HCT116 (cell line): ENCODE results near the gene ABCD1. TPM values are rescaled to one million over a fixed set of nuclear protein-coding genes. Genes with fewer than 3 reads are reported as not detected.
"Not testable (repeated sequence)": the region's sequence is repeated elsewhere in the genome, so short reads cannot be mapped to it uniquely, and the experiment has no call there.

Source experiments
- ATAC-seq: fragments of 200-7000 bp; cut with Tn5 transposase; 2 replicates; pipeline ENCODE4 v1.9.1; 2020; ENCODE audit warnings: mild to moderate bottlenecking, moderate library complexity
- BruUV-seq: library from RNA; stranded (reverse); fragments of 400-500 nt; replicated peaks from 2 replicates; lab custom pipeline; 2021; lab: Mats Ljungman, UMichigan
- CTCF ChIA-PET: fragments of 300-600 bp; sonication (Branson Sonifier 250); formaldehyde crosslinking; loops from one replicate; lab custom pipeline; 2021; ENCODE audit warnings: antibody characterized with exemption; lab: Charles Lee
- POLR2A ChIA-PET: fragments of 300-600, 350-600 bp; sonication (Branson Sonifier 250); formaldehyde crosslinking; loops from one replicate; lab custom pipeline; 2021; ENCODE audit warnings: antibody characterized with exemption; lab: Charles Lee
- RAD21 ChIA-PET, 2 experiments: fragments of 300-600 bp; sonication (Branson Sonifier 250); formaldehyde crosslinking; loops; one replicate each; lab custom pipeline; 2023; ENCODE audit warnings: low total read pairs in 2 of 2; ENCODE audit not compliant: uncharacterized antibody in 2 of 2, unreplicated experiment in 2 of 2, low non-redundant PET in 1 of 2; lab: Charles Lee
- DNase-seq: peaks from one replicate; pipeline ENCODE4 v3.0.0-alpha.2; 2010; ENCODE audit warnings: low read depth, low spot score
- H2AFZ ChIP-seq: fragments of 200-600 bp; shearing (Covaris generic), sonication (generic); 2 replicates; pipeline ENCODE4 v1.6.1; 2017; ENCODE audit warnings: low read depth, mixed run types, mixed read lengths, antibody characterized with exemption, low read length; ENCODE audit not compliant: poor library complexity, severe bottlenecking
- H3K27ac ChIP-seq: 2 replicates; pipeline ENCODE4 v1.5.1; 2012; ENCODE audit warnings: low read depth, low read length
- H3K27me3 ChIP-seq: fragments of 200-600 bp; sonication (generic); 2 replicates; pipeline ENCODE4 v1.6.1; 2016; ENCODE audit warnings: mixed run types, low read length, mixed read lengths; ENCODE audit not compliant: insufficient read depth
- H3K36me3 ChIP-seq, 2 experiments: fragments of 200-500 bp in 1 of 2; fragments of 200-600 bp in 1 of 2; sonication (Bioruptor generic) in 1 of 2; sonication (generic) in 1 of 2; 2 replicates each; pipeline versions ENCODE4 v1.5.1 to v1.6.1; 2014 to 2016; ENCODE audit warnings: low read length in 2 of 2, inconsistent platforms in 1 of 2, mixed read lengths in 1 of 2, mixed run types in 1 of 2; ENCODE audit not compliant: insufficient read depth in 2 of 2, control insufficient read depth in 1 of 2
- H3K4me1 ChIP-seq, 2 experiments: fragments of 200-600 bp in 1 of 2; sonication (generic) in 1 of 2; 2 replicates each; pipeline versions ENCODE4 v1.5.1 to v1.6.1; 2012 to 2017; ENCODE audit warnings: low read length in 2 of 2, inconsistent platforms in 1 of 2, mild to moderate bottlenecking in 1 of 2, mixed read lengths in 1 of 2, mixed run types in 1 of 2, moderate library complexity in 1 of 2; ENCODE audit not compliant: insufficient read depth in 2 of 2, control insufficient read depth in 1 of 2
- H3K4me2 ChIP-seq: fragments of 200-600 bp; sonication (generic); 2 replicates; pipeline ENCODE4 v1.6.1; 2017; ENCODE audit warnings: mixed run types, low read length, mixed read lengths
- H3K4me3 ChIP-seq, 2 experiments: fragments of 200-600 bp in 1 of 2; sonication (generic) in 1 of 2; replicated peaks in 1 of 2; 2 replicates each; pipeline ENCODE4 v1.5.1; 2011 to 2016; ENCODE audit warnings: low read length in 2 of 2, control low read depth in 1 of 2, low read depth in 1 of 2, mild to moderate bottlenecking in 1 of 2, mixed read lengths in 1 of 2, mixed run types in 1 of 2
- H3K79me2 ChIP-seq: fragments of 200-600 bp; sonication (generic); 2 replicates; pipeline ENCODE4 v1.6.1; 2017; ENCODE audit warnings: mild to moderate bottlenecking, mixed run types, low read length, moderate library complexity, mixed read lengths; ENCODE audit not compliant: insufficient read depth
- H3K9ac ChIP-seq: fragments of 200-600 bp; sonication (generic); 2 replicates; pipeline ENCODE4 v1.6.1; 2016; ENCODE audit warnings: low read length, mixed read lengths
- H3K9me2 ChIP-seq: fragments of 200-600 bp; sonication (generic), shearing (Covaris generic); 2 replicates; pipeline ENCODE4 v1.6.1; 2017; ENCODE audit warnings: mixed run types, mild to moderate bottlenecking, moderate library complexity; ENCODE audit not compliant: insufficient read depth
- H3K9me3 ChIP-seq, 2 experiments: fragments of 200-500 bp in 1 of 2; fragments of 200-600 bp in 1 of 2; sonication (Bioruptor generic) in 1 of 2; sonication (generic) in 1 of 2; 2 replicates each; pipeline ENCODE4 v1.6.1; 2014 to 2017; ENCODE audit warnings: low read length in 2 of 2, mixed read lengths in 2 of 2, inconsistent platforms in 1 of 2, low read depth in 1 of 2, mild to moderate bottlenecking in 1 of 2, mixed run types in 1 of 2, moderate library complexity in 1 of 2; ENCODE audit not compliant: control insufficient read depth in 1 of 2, insufficient read depth in 1 of 2
- H4K20me1 ChIP-seq: fragments of 200-600 bp; sonication (generic), shearing (Covaris generic); 2 replicates; pipeline ENCODE4 v1.6.1; 2017; ENCODE audit warnings: mixed run types, mild to moderate bottlenecking, moderate library complexity; ENCODE audit not compliant: insufficient read depth
- FOSL1 ChIP-seq: IDR thresholded peaks from 2 replicates; pipeline ENCODE4 v1.6.1; 2012; ENCODE audit warnings: low read depth
- MAX ChIP-seq: IDR thresholded peaks from 2 replicates; pipeline ENCODE4 v1.6.1; 2012
- REST ChIP-seq: IDR thresholded peaks from 2 replicates; pipeline ENCODE4 v1.6.1; 2012; ENCODE audit warnings: low read depth
- SIN3A ChIP-seq: IDR thresholded peaks from 2 replicates; pipeline ENCODE4 v1.6.1; 2012; ENCODE audit warnings: low read depth
- ZFX ChIP-seq: fragments of 450-650 bp; IDR thresholded peaks from 2 replicates; pipeline ENCODE4 v1.6.1; 2017
- intact Hi-C: fragments of 100-400 bp; cut with micrococcal nuclease; formaldehyde crosslinking; loops from 2 replicates; pipeline ENCODE4 v1.10.0; 2022
- total RNA-seq: library from RNA; stranded (reverse); gene quantifications from one replicate; pipeline ENCODE4 v1.2.1, GENCODE V29; 2021; ENCODE audit not compliant: unreplicated experiment

Gene ABCD1
- total RNA-seq, 1 experiment from 2014 or later, result 7.1 TPM

- Histone ChIP-seq H3K9me2 (no peaks in the 10 kb centered on the region), H3K79me2 (peaks cover 22% of the 10 kb centered on the region), H3K27me3 (no peaks in the 10 kb centered on the region), H3K36me3 (no peaks in the 10 kb centered on the region), H3K9ac (no peak overlapping the region), H3K4me2 (no peak overlapping the region), H4K20me1 (no peaks in the 10 kb centered on the region), H3K4me1 (peaks cover 4 to 10% of the 10 kb centered on the region in 2 experiments; a peak in 3 of 4 replicates), H2AFZ (no peak overlapping the region), H3K27ac (no peak overlapping the region), H3K9me3 (no peaks in the 10 kb centered on the region), H3K4me3 (no peak overlapping the region)
- ChIA-PET POLR2A (no interaction called here), RAD21 (no interaction called here), CTCF (no interaction called here)
- DNase-seq (no peak), ATAC-seq (no peak)
- intact Hi-C loops, result no loop called here
- TF ChIP-seq ZFX (no peak), SIN3A (no peak), FOSL1 (no peak), REST (no peak), MAX (no peak)
- no TSS peak for BruUV-seq
These were observed 31.2 kb upstream of the ABCD1 start for GRCh38 chrX:153693216-153694086.

GRCh38 chrX:153694256-153694655, 30.4 kb upstream of the ABCD1 start:
- CTCF ChIA-PET, H3K9ac ChIP-seq, H3K36me3 ChIP-seq, RAD21 ChIA-PET, H3K9me3 ChIP-seq, H3K9me2 ChIP-seq, H3K27ac ChIP-seq, DNase-seq, H4K20me1 ChIP-seq, H3K4me3 ChIP-seq, ATAC-seq, intact Hi-C loops, POLR2A ChIA-PET, BruUV-seq, H3K27me3 ChIP-seq, H2AFZ ChIP-seq, H3K4me2 ChIP-seq: not testable (repeated sequence)
- Histone ChIP-seq H3K4me1 (peaks cover 4 to 10% of the 10 kb centered on the region in 2 experiments; a peak in 3 of 4 replicates), H3K79me2 (peaks cover 22% of the 10 kb centered on the region)
